ENCODE results near the gene OMP. TPM values are rescaled to one million over a fixed set of nuclear protein-coding genes. Genes with fewer than 3 reads are reported as not detected.

OMP gene
- total and polyA plus RNA-seq, 8 donors: 0.61 to 0.78 (median 0.69) TPM; not detected in 5

DNA sequence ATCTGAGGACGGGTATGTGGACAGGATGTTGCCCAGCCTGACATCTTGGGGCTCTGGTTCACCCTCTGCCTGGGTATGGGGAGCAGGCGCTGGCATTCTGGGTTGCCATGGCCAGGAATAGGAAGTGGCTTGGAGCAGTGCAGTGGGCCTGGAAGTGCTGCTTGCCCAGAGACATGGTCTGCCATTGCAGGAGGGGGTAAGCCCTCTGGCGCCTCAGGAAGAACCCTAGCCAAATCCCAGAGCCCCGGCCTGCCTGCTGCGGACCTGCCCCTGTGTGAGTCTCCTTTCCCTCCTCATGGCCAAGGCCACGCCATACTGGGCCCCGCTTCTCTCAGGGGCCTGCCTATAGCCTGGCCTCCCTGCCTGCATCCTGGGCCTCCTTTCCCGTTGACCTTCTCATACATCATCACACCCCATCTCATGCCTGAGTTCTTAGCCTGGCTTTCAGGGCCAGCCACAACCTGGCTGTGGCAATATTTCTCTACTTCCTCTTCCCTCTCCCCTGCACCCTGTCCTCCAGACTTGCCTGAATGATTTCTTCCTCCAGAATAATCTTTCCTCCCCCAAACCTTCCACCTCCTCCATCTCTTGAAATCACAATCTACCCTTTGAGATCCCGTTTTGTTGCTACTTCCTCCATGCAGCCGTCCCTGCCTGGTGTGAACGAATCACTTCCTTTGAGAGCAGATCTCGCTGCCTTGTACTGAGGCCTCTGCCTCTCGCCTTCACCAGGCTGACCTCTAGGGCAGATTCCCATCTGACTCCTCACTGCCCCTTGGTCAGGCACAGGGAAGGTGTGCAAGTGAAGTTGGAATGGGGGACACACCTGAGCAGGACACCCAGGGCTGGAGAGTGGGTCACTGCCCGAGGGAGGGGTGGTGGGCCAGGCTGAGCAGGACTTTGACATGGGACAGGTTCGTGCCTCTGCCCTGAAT, 30.7 kb upstream of the OMP start:
- 83 to 85% methylated on average over 13 to 15 of the region's 15 CpGs for WGBS, 2 donors
- Histone ChIP-seq H3K4me3 (no peak overlapping the region), H3K27me3 (no peaks in the 10 kb centered on the region), H3K27ac (peak overlapping the region in 2 of 4 donors; percentile 79 to 87), H3K36me3 (no peaks in the 10 kb centered on the region), H3K9me3 (no peaks in the 10 kb centered on the region), H3K4me1 (peaks cover 16 to 38% (median 23%) of the 10 kb centered on the region in 3 donors)
- DNase-seq (peak in 1 of 6 donors; percentile 10), FAIRE-seq (no peak), ATAC-seq (no peak)
- intact Hi-C loops (cut with DNase I): no loop called here
- TF ChIP-seq, protein P1, sequence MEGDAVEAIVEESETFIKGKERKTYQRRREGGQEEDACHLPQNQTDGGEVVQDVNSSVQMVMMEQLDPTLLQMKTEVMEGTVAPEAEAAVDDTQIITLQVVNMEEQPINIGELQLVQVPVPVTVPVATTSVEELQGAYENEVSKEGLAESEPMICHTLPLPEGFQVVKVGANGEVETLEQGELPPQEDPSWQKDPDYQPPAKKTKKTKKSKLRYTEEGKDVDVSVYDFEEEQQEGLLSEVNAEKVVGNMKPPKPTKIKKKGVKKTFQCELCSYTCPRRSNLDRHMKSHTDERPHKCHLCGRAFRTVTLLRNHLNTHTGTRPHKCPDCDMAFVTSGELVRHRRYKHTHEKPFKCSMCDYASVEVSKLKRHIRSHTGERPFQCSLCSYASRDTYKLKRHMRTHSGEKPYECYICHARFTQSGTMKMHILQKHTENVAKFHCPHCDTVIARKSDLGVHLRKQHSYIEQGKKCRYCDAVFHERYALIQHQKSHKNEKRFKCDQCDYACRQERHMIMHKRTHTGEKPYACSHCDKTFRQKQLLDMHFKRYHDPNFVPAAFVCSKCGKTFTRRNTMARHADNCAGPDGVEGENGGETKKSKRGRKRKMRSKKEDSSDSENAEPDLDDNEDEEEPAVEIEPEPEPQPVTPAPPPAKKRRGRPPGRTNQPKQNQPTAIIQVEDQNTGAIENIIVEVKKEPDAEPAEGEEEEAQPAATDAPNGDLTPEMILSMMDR (IDR thresholded peaks at IDR 0.05): no peak

DNA sequence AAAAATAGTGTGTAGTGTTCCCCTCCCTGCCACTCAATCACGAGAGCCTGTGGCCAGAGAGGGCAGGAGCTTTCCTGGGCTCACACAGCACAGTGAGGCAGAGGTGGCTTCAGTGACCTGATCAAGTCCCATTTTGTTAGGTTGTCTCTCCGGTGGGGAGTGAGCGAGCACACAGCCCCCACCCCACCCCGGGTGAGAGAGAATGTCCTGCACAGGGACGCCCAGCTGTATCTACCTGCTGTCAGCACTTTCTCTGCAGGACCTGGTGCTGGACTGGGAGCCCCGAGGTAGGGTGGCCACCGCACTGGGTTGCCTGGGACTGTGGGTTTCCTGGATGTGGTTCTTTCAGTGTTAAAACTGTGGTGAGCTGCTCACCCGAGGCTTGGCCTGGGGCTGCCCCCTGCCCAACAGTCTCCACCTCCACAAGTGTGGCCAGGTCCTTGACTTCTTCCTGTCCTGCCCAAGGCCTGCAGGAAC, 29.8 kb upstream of the OMP start:
- TF ChIP-seq, protein P1 (IDR thresholded peaks at IDR 0.05): no peak
- no peak for ATAC-seq

DNA sequence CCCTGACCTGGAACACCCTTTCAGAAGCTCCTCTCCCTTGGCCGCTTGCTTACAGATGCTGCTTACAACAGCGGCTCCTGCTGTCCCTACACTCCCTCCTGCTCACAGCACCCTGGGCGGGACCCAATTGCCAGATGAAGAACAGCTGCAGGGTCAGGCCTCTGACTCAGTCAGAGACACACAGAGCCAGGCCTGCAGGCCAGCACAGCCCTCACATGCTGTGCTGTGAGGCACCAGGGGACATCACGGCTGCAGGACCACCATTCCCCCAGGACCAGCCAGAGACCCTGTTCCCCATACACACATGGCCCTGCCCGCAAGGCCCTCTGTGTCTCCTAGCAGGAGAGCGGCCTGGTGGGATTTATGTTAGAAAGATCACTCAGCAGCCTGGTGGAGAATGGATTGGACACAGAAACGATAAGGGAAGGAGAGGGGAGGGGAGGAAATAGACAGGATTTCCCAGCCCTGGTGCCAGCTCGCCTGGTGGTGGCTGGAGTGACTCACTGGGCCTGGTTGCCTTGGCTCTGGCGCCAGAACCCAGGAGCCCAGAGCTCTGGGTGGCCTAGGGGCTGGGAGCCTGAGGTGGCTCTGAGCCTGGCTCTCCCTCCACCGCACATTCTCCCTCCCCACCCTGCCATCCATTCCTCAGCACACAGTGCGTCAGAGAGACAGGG, 29.2 kb upstream of the OMP start:
- H3K4me3 ChIP-seq: no peak overlapping the region
- H3K4me1 ChIP-seq: peaks cover 16 to 32% (median 23%) of the 10 kb centered on the region in 3 donors
- TF ChIP-seq, protein P1 (IDR thresholded peaks at IDR 0.05): no peak
- DNase-seq (peak; percentile 54 to 80 (median 74)), ATAC-seq (peak; percentile 85 to 91 (median 88)), FAIRE-seq (no peak)
- intact Hi-C loops (cut with DNase I): no loop called here
- H3K27me3 ChIP-seq: no peaks in the 10 kb centered on the region
- H3K36me3 ChIP-seq: no peaks in the 10 kb centered on the region
- H3K9me3 ChIP-seq: no peaks in the 10 kb centered on the region
- peak overlapping the region; percentile 33 to 87 (median 70) for H3K27ac ChIP-seq
- 70 to 79% methylated on average over 11 of the region's 11 CpGs for WGBS, 2 donors

More for the DNA sequence above, 29.8 kb upstream of the OMP start:
- FAIRE-seq: no peak
- Histone ChIP-seq H3K4me1 (peaks cover 16 to 37% (median 23%) of the 10 kb centered on the region in 3 donors), H3K9me3 (no peaks in the 10 kb centered on the region), H3K4me3 (no peak overlapping the region), H3K36me3 (no peaks in the 10 kb centered on the region), H3K27me3 (no peaks in the 10 kb centered on the region), H3K27ac (peak overlapping the region; percentile 33 to 87 (median 70))
- 74 to 81% methylated on average over 8 of the region's 8 CpGs for WGBS, 2 donors
- DNase-seq: no peak
- intact Hi-C loops (cut with DNase I): no loop called here

DNA sequence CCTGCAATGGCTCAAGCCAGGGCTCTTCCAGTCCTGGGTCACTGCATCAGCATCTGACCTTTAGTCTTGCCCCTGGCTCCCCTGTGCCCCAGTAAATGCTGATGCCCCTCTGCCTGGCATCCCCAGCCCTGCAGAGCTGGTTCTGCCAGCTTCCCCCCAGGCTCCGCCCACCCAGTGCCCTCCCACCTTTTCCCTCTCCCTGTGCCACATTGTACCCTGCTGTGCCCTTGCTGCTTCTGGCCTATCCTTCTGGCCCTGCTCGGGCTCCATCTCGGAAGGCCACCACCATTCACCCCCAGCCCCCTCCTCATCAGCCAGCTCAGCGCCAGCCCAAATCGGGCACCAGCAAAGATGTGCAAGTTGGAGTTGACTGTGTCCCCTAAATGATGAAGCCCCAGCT, 28.4 kb upstream of the OMP start:
- no peak overlapping the region for H3K4me3 ChIP-seq
- TF ChIP-seq, protein P1 (IDR thresholded peaks at IDR 0.05): no peak
- 73 to 75% methylated on average over 5 of the region's 5 CpGs for WGBS, 2 donors
- no peaks in the 10 kb centered on the region for H3K36me3 ChIP-seq
- H3K27ac ChIP-seq: peak overlapping the region; percentile 33 to 87 (median 70)
- DNase-seq (peak in 5 of 6 donors; percentile 34 to 61 (median 59)), FAIRE-seq (no peak), ATAC-seq (peak; percentile 29 to 72 (median 52))
- intact Hi-C loops (cut with DNase I): no loop called here
- H3K9me3 ChIP-seq: no peaks in the 10 kb centered on the region
- no peaks in the 10 kb centered on the region for H3K27me3 ChIP-seq
- H3K4me1 ChIP-seq: peaks cover 16 to 32% (median 23%) of the 10 kb centered on the region in 3 donors
